22Rv1 (cell line): ENCODE results near the gene TTC12.

Experiments used
- CTCF ChIP-seq: fragments of 450-650 bp; IDR thresholded peaks from 2 replicates; pipeline ENCODE4 v1.5.1; 2017; ENCODE audit warnings: mild to moderate bottlenecking
- ZFX ChIP-seq: fragments of 450-650 bp; IDR thresholded peaks from 2 replicates; pipeline ENCODE4 v1.6.1; 2017; ENCODE audit warnings: antibody characterized with exemption, borderline replicate concordance

- TF ChIP-seq CTCF (no peak), ZFX (no peak)
Measured at GRCh38 chr11:113339929-113340589, 25.7 kb downstream of the TTC12 start.
